ENCODE results near the gene LMF1.
"Not testable (repeated sequence)": the region's sequence is repeated elsewhere in the genome, so short reads cannot be mapped to it uniquely, and the experiment has no call there.

LMF1 gene

DNA sequence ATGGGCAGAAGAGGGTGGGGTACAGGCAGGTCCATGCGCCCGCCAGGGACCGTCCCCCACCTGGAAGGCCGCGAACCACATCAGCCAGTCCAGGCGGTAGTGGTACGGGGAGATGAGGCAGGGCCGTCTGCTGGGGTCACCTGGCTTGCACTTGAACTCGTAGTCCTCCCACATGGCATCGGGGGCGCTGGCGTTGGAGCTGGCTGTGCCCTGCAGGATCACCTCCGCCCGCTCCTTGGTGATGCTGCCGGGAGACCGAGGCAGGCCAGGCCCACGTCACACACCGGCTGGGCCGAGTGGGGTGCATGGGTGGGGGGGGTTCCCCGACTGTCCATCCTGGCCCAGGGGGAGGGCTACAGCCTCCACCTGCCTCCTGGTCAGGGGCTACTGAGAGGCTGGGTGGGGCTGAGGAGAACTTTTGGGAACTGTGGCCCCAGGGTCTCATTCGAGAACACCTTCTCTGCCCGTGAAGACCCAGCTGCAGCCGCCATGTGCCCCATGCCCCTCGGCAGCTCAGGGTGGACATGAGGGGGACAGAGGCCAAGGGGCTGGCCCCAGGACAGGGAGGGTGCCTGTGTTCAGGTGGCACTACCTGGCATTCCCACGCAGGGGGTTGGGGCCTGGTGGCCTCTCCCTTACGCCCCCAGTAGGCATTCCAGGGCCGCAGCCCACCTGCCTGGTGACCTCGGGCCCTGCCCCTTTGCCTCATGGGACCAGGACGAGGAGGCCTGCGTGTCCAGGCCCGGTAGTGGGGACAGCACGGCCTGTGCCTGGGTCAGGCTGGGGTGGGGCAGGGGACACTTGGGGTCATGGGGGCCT, 100.8 kb downstream of the LMF1 start:
- no peaks in the 10 kb centered on the region for H3K27me3 ChIP-seq (ENCODE audit: control insufficient read depth, insufficient read depth, low read length)
- H3K27ac ChIP-seq (ENCODE audit: low read depth, low read length), result no peak overlapping the region
- peaks cover 5% of the 10 kb centered on the region for H3K36me3 ChIP-seq (ENCODE audit: control insufficient read depth, insufficient read depth, low read length)
- no peak overlapping the region for H3K9ac ChIP-seq (ENCODE audit: low read length)
- no peaks in the 10 kb centered on the region for H3K4me1 ChIP-seq (ENCODE audit: control insufficient read depth, insufficient read depth, low read length)
- no peak overlapping the region for H3K4me3 ChIP-seq (ENCODE audit: low read length)

DNA sequence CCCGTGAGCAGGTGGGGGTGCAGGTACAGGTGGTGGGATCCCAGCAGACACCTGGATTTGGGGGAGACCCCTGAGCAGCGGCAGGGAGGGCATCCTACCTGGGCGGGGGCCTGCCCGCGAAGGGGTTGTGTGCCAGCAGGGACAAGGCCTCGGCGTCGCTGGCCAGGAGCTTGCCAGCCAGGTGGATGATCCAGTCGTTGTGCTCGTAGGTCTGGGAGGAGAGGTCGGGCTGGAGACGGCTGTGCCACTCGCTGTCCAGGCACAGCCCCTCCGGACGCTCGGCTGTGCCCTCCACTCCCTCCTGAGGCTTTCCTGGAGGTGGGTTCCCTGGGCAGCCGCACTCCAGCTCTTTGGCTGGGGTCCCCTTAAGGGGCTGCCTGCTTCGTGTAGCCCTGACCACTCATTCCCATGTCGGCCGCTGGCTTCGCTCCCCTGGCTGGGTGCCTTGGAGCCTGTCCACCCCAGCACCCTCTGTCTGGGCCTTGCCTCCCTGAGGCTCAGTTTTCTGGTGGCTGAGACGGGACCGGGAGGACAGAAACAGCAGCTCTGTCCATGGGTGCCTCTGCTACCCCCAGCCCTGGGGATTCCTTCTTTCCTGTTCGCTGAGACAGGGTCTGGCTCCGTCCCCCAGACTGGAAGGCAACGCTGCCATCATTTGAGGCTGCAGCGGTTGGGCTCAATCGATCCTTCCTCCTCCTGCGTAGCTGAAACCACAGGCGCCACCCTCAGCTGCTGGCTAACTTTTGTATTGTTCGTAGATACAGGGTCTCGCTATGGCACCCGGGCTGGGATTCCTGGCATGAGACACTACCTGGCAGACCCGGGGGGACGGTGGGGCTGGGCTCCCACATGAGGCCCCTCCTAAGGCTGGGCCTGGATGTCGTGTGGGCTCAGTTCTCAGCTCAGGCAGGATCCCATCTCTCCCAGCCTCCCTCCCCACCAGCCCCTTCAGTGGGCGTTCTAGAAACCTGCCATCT, 101.7 kb downstream of the LMF1 start:
- Histone ChIP-seq H3K9ac (ENCODE audit: low read length) (no peak overlapping the region), H3K4me1 (ENCODE audit: control insufficient read depth, insufficient read depth, low read length) (no peaks in the 10 kb centered on the region), H3K27ac (ENCODE audit: low read depth, low read length) (no peak overlapping the region), H3K27me3 (ENCODE audit: control insufficient read depth, insufficient read depth, low read length) (no peaks in the 10 kb centered on the region), H3K36me3 (ENCODE audit: control insufficient read depth, insufficient read depth, low read length) (peaks cover 5% of the 10 kb centered on the region), H3K4me3 (ENCODE audit: low read length) (no peak overlapping the region)

DNA sequence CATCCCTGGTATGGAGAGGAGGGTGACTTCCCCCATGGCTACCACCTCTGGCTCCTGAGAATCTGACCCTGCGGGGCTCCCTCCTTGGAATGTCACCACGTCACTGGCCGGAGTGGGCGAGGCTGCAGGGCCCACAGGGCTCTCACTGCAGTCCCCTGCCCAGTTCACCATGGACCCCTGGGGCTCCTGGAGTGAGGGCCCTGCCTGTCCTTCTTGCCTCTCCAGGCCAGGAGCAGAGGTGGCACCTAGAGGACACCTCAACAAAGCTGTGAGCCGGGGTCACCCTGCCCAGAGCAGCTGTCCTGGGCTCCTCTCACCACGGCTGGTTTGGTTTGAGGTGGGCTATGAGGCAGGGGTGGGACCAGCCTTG, 102.4 kb downstream of the LMF1 start:
- no peak overlapping the region for H3K27ac ChIP-seq (ENCODE audit: low read depth, low read length)
- peaks cover 2% of the 10 kb centered on the region for H3K36me3 ChIP-seq (ENCODE audit: control insufficient read depth, insufficient read depth, low read length)
- H3K9ac ChIP-seq (ENCODE audit: low read length), result no peak overlapping the region

DNA sequence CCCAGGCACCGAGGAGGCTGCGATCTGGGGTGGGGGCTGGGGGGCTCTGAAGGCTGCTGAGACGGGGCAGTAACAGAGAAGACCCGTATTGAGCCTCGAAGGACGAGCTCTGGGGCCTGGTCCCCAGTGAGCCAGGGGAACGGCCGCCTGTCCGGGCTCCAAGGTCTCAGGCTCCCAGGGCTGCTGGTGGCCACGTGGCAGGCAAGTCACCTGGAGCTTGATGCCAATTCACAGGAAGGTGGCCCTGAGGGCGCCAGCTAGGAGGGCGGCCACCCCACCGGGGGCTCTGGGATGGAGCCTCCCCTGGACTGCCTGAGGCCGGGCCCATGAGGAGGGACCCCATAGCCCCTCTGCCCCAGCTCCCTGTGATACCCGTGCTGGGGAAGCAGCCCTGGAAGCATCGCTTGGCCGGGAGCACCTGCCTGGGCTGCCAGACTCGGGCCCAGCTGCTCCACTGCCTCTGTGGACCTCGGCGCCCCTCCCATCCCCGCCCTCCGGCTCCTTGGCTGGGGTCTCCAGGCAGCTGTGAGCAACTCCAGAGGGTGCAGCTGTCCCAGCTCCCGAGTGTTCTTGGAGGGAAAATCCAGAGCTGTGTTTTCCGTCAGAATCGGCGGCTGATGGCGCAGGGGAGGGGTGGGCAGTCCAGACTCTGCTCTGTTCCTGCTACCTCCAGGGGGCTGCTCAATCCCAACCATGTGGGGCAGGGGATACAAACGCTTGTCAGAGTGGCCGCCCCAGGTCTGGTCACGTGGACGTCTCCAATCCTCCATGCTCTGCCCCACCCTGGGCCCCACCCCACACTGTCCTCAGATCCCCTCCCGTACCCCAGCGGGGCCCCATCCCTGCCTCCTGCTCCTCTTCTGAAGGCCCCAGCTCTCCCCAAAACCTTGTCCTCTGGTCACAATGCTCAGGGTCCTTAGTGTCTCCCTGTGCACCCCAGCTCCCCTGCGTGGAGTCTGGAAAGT, 103.1 kb downstream of the LMF1 start:
- Histone ChIP-seq H3K4me1 (ENCODE audit: control insufficient read depth, insufficient read depth, low read length) (no peaks in the 10 kb centered on the region), H3K36me3 (ENCODE audit: control insufficient read depth, insufficient read depth, low read length) (peaks cover 2% of the 10 kb centered on the region), H3K27ac (ENCODE audit: low read depth, low read length) (no peak overlapping the region)

More for the DNA sequence above, 102.4 kb downstream of the LMF1 start:
- H3K27me3 ChIP-seq (ENCODE audit: control insufficient read depth, insufficient read depth, low read length), result no peaks in the 10 kb centered on the region
- H3K4me3 ChIP-seq (ENCODE audit: low read length), result no peak overlapping the region
- H3K4me1 ChIP-seq (ENCODE audit: control insufficient read depth, insufficient read depth, low read length), result no peaks in the 10 kb centered on the region

DNA sequence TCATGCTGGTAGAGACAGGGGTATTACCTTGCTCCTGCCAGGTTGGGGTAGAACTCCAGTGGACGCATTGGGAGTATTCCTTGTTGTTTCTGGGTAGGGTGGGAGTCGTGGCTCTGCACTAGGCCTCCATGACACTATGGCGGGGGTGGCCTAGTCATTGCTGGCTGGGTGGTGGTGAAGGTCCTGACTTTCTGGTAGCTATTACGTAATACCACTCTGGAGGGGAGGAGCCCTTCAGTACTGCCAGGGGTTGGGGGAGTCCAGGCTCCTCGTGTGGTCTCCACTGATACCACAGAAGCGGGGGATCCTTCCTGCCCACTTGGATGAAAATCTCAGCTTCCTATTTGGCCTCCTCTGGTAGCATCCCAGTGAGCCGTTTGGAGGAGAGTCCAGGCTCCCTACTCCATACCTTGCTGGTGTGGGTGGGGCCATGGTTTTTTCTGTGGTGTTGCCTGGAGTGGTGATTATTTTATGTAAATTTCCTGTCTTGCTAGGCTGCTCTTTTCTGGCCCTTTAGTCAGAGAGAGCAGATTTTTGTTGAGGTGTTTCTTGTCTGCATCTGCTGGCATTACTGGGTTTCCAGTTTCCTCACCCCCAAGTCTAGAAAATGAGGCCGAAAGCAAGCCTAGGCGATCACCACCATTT, 104.4 kb downstream of the LMF1 start:
- H3K4me1 ChIP-seq (ENCODE audit: control insufficient read depth, insufficient read depth, low read length), result no peaks in the 10 kb centered on the region
- no peaks in the 10 kb centered on the region for H3K27me3 ChIP-seq (ENCODE audit: control insufficient read depth, insufficient read depth, low read length)
- H3K9ac ChIP-seq (ENCODE audit: low read length), result no peak overlapping the region
- no peak overlapping the region for H3K4me3 ChIP-seq (ENCODE audit: low read length)
- no peak overlapping the region for H3K27ac ChIP-seq (ENCODE audit: low read depth, low read length)
- H3K36me3 ChIP-seq (ENCODE audit: control insufficient read depth, insufficient read depth, low read length), result peaks cover 2% of the 10 kb centered on the region

More for the DNA sequence above, 103.1 kb downstream of the LMF1 start:
- no peak overlapping the region for H3K4me3 ChIP-seq (ENCODE audit: low read length)
- no peaks in the 10 kb centered on the region for H3K27me3 ChIP-seq (ENCODE audit: control insufficient read depth, insufficient read depth, low read length)
- no peak overlapping the region for H3K9ac ChIP-seq (ENCODE audit: low read length)

DNA sequence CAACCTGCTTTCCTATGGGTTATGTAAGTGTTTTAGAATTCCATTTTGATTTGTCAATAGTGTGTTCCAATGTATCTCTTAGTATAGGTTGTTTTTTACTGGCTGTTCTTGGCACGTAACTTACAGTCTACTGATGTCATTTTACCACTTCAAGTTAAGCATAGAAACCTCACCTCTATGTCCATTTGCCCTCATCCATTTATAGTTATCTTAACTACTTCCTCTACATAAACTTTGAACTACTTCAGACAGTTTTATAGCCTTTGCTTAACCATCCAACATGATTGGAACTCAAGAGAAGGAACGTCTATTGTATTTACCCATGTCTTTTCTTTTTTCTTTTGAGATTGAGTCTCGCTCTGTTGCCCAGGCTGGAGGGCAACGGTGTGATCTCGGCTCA, 105.8 kb downstream of the LMF1 start:
- Histone ChIP-seq H3K4me3 (ENCODE audit: low read length) (no peak overlapping the region), H3K9ac (ENCODE audit: low read length) (no peak overlapping the region), H3K4me1 (ENCODE audit: control insufficient read depth, insufficient read depth, low read length) (no peaks in the 10 kb centered on the region), H3K27ac (ENCODE audit: low read depth, low read length) (no peak overlapping the region), H3K36me3 (ENCODE audit: control insufficient read depth, insufficient read depth, low read length) (peaks cover 2% of the 10 kb centered on the region), H3K27me3 (ENCODE audit: control insufficient read depth, insufficient read depth, low read length) (no peaks in the 10 kb centered on the region)

DNA sequence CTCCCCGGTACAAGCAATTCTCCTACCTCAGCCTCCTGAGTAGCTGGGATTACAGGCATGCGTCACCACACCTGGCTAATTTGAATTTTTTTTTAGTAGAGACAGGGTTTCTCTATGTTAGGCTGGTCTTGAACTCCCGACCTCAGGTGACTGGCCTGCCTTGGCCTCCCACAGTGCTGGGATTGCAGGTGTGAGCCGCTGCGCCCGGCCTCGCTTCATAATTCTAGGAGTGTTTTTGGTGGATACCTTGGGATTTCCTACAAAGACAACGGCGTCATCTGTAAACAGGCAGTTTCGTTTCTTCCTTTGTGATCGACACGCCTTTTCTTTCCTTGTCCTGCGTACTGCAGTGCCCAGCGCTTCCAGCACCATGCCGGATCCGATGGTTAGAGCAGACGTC, 109.3 kb downstream of the LMF1 start:
- H3K9ac ChIP-seq (ENCODE audit: low read length), result no peak overlapping the region
- H3K27me3 ChIP-seq (ENCODE audit: control insufficient read depth, insufficient read depth, low read length), result no peaks in the 10 kb centered on the region
- H3K4me1 ChIP-seq (ENCODE audit: control insufficient read depth, insufficient read depth, low read length), result no peaks in the 10 kb centered on the region
- H3K27ac ChIP-seq (ENCODE audit: low read depth, low read length), result no peak overlapping the region
- H3K4me3 ChIP-seq (ENCODE audit: low read length), result no peak overlapping the region
- no peaks in the 10 kb centered on the region for H3K36me3 ChIP-seq (ENCODE audit: control insufficient read depth, insufficient read depth, low read length)

DNA sequence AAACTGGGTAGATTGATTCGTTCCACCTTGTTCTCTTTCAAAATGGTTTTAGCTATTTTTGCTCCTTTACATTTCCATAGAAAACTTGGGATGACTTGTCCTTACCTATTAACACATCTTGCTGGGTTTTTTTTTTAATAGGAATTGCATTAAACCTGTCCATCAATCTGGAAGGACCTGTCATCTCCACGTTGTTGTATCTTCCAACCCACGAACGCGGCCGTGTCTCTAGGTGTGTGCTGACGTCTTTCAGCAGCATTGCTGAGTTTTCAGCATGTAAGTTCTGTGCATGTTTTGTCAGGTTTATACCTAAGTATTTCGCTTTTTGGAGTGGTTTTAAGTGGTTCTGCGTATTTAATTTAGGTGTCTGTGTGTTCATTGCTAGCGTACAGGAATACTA, 109.9 kb downstream of the LMF1 start:
- H3K36me3 ChIP-seq (ENCODE audit: control insufficient read depth, insufficient read depth, low read length), result no peaks in the 10 kb centered on the region

DNA sequence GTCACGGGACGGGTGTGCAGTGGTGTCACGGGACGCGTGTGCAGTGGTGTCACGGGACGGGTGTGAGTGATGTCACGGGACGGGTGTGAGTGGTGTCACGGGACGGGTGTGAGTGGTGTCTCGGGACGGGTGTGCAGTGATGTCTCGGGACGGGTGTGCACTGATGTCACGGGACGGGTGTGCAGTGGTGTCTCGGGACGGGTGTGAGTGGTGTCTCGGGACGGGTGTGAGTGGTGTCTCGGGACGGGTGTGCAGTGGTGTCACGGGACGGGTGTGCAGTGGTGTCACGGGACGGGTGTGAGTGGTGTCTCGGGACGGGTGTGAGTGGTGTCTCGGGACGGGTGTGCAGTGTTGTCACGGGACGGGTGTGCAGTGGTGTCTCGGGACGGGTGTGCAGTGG, 111.8 kb downstream of the LMF1 start:
- H3K27me3 ChIP-seq (ENCODE audit: control insufficient read depth, insufficient read depth, low read length); H3K9ac ChIP-seq (ENCODE audit: low read length); H3K36me3 ChIP-seq (ENCODE audit: control insufficient read depth, insufficient read depth, low read length); H3K4me1 ChIP-seq (ENCODE audit: control insufficient read depth, insufficient read depth, low read length); H3K4me3 ChIP-seq (ENCODE audit: low read length); H3K27ac ChIP-seq (ENCODE audit: low read depth, low read length): not testable (repeated sequence)

More for the DNA sequence above, 109.9 kb downstream of the LMF1 start:
- Histone ChIP-seq H3K9ac (ENCODE audit: low read length) (no peak overlapping the region), H3K27ac (ENCODE audit: low read depth, low read length) (no peak overlapping the region), H3K4me3 (ENCODE audit: low read length) (no peak overlapping the region), H3K4me1 (ENCODE audit: control insufficient read depth, insufficient read depth, low read length) (no peaks in the 10 kb centered on the region), H3K27me3 (ENCODE audit: control insufficient read depth, insufficient read depth, low read length) (no peaks in the 10 kb centered on the region)

DNA sequence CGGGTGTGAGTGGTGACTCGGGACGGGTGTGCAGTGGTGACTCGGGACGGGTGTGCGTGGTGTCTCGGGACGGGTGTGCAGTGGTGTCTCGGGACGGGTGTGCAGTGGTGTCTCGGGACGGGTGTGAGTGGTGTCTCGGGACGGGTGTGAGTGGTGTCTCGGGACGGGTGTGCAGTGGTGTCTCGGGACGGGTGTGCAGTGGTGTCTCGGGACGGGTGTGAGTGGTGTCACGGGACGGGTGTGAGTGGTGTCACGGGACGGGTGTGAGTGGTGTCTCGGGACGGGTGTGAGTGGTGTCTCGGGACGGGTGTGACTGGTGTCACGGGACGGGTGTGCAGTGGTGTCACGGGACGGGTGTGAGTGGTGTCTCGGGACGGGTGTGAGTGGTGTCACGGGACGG, 112.3 kb downstream of the LMF1 start:
- not testable (repeated sequence) for H3K4me1 ChIP-seq (ENCODE audit: control insufficient read depth, insufficient read depth, low read length); H3K9ac ChIP-seq (ENCODE audit: low read length); H3K27ac ChIP-seq (ENCODE audit: low read depth, low read length); H3K27me3 ChIP-seq (ENCODE audit: control insufficient read depth, insufficient read depth, low read length); H3K36me3 ChIP-seq (ENCODE audit: control insufficient read depth, insufficient read depth, low read length); H3K4me3 ChIP-seq (ENCODE audit: low read length)

DNA sequence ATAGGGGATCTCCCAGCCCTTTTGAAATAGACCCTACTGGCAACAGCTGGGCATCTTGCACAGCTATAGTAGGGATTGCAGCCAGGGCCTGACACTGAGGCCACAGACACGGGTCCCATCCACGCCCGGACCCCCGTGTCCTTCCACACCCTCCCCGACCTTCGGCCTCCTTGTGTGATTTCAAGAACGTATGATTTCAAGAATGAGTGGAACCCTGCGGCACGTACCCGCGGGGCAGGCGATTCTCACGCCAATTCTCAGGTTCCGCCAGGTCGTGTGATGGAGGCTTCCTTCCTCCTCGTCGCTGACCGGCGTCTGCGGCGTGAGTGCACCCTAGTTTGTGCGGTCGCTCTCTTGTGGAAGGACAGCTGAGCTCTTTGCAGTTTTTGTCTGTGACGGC, 114.0 kb downstream of the LMF1 start:
- Histone ChIP-seq H3K4me1 (ENCODE audit: control insufficient read depth, insufficient read depth, low read length) (no peaks in the 10 kb centered on the region), H3K9ac (ENCODE audit: low read length) (no peak overlapping the region), H3K36me3 (ENCODE audit: control insufficient read depth, insufficient read depth, low read length) (no peaks in the 10 kb centered on the region), H3K4me3 (ENCODE audit: low read length) (no peak overlapping the region), H3K27me3 (ENCODE audit: control insufficient read depth, insufficient read depth, low read length) (no peaks in the 10 kb centered on the region), H3K27ac (ENCODE audit: low read depth, low read length) (no peak overlapping the region)

Measured in rectal smooth muscle tissue (tissue), 1 donor.